ENCODE results near the gene SULT1A1. TPM values are rescaled to one million over a fixed set of nuclear protein-coding genes. Genes with fewer than 3 reads are reported as not detected.

SULT1A1 gene
- total and polyA plus RNA-seq, 2 of the 13 experiments (the other 11 are each of a cell fraction or from before 2014, with no cell fraction given): 114 to 147 TPM

DNA sequence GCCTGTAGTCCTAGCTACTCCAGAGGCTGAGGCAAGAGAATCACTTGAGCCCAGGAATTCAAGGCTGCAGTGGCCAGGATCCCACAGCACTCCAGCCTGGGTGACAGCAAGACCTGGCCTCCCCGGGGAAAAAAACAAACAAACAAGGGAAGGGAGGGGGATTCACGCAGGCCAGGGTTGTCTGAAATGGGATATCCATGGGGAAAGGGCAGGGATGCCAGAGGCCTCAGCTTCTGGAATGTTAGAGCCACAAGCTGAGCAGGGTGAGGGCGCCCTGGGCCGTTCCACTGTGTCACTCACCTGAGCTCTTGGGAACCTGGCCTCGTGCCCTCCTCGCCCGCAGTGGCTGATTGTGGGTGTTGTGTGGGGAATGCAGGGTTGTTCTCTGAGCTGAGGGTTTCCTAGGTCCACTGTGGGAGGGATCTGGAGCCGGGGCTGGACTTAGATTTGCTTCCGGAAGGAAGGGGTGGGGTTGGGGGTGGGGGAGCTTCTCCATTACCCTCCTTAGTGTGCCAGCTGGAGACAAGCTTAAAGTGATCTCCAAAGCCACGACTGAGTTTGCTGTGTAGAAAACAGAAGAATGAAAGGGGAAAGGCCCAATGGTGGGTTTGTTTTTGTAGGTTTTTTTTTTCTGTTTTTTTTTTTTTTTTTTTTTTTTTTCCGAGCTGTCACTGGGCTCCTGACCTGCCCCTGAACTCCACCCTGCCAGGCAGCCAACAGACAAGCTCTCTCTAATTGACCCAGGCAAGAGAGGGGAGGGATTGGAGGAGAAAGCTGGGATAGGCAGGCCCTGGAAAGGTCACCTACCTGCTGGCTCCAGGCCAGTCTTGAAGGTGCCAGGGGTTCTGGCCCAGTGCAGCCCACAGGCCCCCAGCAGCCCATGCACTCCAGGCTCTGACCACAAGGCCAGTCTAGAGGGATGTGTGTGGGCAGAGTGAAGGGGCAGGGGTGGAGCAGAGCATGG is at the start of gene SULT1A1 (continued):
- TF ChIP-seq, protein P1, sequence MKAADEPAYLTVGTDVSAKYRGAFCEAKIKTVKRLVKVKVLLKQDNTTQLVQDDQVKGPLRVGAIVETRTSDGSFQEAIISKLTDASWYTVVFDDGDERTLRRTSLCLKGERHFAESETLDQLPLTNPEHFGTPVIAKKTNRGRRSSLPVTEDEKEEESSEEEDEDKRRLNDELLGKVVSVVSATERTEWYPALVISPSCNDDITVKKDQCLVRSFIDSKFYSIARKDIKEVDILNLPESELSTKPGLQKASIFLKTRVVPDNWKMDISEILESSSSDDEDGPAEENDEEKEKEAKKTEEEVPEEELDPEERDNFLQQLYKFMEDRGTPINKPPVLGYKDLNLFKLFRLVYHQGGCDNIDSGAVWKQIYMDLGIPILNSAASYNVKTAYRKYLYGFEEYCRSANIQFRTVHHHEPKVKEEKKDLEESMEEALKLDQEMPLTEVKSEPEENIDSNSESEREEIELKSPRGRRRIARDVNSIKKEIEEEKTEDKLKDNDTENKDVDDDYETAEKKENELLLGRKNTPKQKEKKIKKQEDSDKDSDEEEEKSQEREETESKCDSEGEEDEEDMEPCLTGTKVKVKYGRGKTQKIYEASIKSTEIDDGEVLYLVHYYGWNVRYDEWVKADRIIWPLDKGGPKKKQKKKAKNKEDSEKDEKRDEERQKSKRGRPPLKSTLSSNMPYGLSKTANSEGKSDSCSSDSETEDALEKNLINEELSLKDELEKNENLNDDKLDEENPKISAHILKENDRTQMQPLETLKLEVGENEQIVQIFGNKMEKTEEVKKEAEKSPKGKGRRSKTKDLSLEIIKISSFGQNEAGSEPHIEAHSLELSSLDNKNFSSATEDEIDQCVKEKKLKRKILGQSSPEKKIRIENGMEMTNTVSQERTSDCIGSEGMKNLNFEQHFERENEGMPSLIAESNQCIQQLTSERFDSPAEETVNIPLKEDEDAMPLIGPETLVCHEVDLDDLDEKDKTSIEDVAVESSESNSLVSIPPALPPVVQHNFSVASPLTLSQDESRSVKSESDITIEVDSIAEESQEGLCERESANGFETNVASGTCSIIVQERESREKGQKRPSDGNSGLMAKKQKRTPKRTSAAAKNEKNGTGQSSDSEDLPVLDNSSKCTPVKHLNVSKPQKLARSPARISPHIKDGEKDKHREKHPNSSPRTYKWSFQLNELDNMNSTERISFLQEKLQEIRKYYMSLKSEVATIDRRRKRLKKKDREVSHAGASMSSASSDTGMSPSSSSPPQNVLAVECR (CRISPR knock-in tag; IDR thresholded peaks at IDR 0.05; ENCODE audit: borderline replicate concordance): no peak; the same call in 1 of the 2 replicates
- TF ChIP-seq SSRP1 (CRISPR knock-in tag; IDR thresholded peaks at IDR 0.05) (no peak; the same call in 1 of the 2 replicates), RFX3 (CRISPR knock-in tag; IDR thresholded peaks at IDR 0.05) (peak; percentile 23; the same call in 1 of the 2 replicates), GZF1 (CRISPR knock-in tag; IDR thresholded peaks at IDR 0.05) (0 out of 2 replicates have a peak, but pooled peaks have one; percentile 44), ETV6 (CRISPR knock-in tag; conservative IDR thresholded peaks at IDR 0.05) (no peak), ERF (CRISPR knock-in tag; IDR thresholded peaks at IDR 0.05) (peak; percentile 58), DMAP1 (CRISPR knock-in tag; IDR thresholded peaks at IDR 0.05) (peak; percentile 87), FOXK1 (CRISPR knock-in tag; IDR thresholded peaks at IDR 0.05; ENCODE audit: borderline replicate concordance, low read depth) (peak; percentile 69), HDAC6 (IDR thresholded peaks at IDR 0.05; ENCODE audit: low read depth, low read length) (no peak), ZBTB38 (CRISPR knock-in tag; IDR thresholded peaks at IDR 0.05) (no peak), KAT7 (CRISPR knock-in tag; IDR thresholded peaks at IDR 0.05; ENCODE audit: borderline replicate concordance) (peak; percentile 36; the same call in 1 of the 2 replicates), AHR (CRISPR knock-in tag; IDR thresholded peaks at IDR 0.05) (no peak), NR1H2 (CRISPR knock-in tag; IDR thresholded peaks at IDR 0.05; ENCODE audit: borderline replicate concordance, low read depth) (peak; percentile 73; the same call in 1 of the 2 replicates), ZMYM2 (CRISPR knock-in tag; IDR thresholded peaks at IDR 0.05) (no peak)
- TF ChIP-seq, protein P2, sequence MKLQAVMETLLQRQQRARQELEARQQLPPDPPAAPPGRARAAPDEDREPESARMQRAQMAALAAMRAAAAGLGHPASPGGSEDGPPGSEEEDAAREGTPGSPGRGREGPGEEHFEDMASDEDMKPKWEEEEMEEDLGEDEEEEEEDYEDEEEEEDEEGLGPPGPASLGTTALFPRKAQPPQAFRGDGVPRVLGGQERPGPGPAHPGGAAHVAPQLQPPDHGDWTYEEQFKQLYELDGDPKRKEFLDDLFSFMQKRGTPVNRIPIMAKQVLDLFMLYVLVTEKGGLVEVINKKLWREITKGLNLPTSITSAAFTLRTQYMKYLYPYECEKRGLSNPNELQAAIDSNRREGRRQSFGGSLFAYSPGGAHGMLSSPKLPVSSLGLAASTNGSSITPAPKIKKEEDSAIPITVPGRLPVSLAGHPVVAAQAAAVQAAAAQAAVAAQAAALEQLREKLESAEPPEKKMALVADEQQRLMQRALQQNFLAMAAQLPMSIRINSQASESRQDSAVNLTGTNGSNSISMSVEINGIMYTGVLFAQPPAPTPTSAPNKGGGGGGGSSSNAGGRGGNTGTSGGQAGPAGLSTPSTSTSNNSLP (IDR thresholded peaks at IDR 0.05; ENCODE audit: low read depth, low read length): no peak
- TF ChIP-seq, protein P3, sequence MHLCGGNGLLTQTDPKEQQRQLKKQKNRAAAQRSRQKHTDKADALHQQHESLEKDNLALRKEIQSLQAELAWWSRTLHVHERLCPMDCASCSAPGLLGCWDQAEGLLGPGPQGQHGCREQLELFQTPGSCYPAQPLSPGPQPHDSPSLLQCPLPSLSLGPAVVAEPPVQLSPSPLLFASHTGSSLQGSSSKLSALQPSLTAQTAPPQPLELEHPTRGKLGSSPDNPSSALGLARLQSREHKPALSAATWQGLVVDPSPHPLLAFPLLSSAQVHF (CRISPR knock-in tag; IDR thresholded peaks at IDR 0.05): no peak
- TF ChIP-seq, protein P4, sequence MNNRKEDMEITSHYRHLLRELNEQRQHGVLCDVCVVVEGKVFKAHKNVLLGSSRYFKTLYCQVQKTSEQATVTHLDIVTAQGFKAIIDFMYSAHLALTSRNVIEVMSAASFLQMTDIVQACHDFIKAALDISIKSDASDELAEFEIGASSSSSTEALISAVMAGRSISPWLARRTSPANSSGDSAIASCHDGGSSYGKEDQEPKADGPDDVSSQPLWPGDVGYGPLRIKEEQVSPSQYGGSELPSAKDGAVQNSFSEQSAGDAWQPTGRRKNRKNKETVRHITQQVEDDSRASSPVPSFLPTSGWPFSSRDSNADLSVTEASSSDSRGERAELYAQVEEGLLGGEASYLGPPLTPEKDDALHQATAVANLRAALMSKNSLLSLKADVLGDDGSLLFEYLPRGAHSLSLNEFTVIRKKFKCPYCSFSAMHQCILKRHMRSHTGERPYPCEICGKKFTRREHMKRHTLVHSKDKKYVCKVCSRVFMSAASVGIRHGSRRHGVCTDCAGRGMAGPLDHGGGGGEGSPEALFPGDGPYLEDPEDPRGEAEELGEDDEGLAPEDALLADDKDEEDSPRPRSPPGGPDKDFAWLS (CRISPR knock-in tag; IDR thresholded peaks at IDR 0.05; ENCODE audit: borderline replicate concordance): no peak
- TF ChIP-seq, protein P5, sequence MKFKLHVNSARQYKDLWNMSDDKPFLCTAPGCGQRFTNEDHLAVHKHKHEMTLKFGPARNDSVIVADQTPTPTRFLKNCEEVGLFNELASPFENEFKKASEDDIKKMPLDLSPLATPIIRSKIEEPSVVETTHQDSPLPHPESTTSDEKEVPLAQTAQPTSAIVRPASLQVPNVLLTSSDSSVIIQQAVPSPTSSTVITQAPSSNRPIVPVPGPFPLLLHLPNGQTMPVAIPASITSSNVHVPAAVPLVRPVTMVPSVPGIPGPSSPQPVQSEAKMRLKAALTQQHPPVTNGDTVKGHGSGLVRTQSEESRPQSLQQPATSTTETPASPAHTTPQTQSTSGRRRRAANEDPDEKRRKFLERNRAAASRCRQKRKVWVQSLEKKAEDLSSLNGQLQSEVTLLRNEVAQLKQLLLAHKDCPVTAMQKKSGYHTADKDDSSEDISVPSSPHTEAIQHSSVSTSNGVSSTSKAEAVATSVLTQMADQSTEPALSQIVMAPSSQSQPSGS (CRISPR knock-in tag; IDR thresholded peaks at IDR 0.05): no peak
